GM23248 (cell line): ENCODE measurements around the gene ZNF215. TPM values are rescaled to one million over a fixed set of nuclear protein-coding genes. Genes with fewer than 3 reads are reported as not detected.

Experiments
- DNase-seq: peaks from one replicate; pipeline ENCODE4 v3.0.0-alpha.2; 2015
- H2AFZ ChIP-seq: fragments of 200-600 bp; sonication (generic); 2 replicates; pipeline ENCODE4 v1.6.1; 2016; ENCODE audit warnings: antibody characterized with exemption
- H3F3A ChIP-seq: fragments of 200-600 bp; sonication (generic); 2 replicates; pipeline ENCODE4 v1.6.1; 2016; ENCODE audit warnings: mild to moderate bottlenecking, antibody characterized with exemption, mixed run types; ENCODE audit not compliant: insufficient read depth
- H3K27ac ChIP-seq: fragments of 200-600 bp; sonication (generic); 2 replicates; pipeline ENCODE4 v1.5.1; 2016; ENCODE audit warnings: mild to moderate bottlenecking
- H3K27me3 ChIP-seq: fragments of 200-600 bp; sonication (generic); replicated peaks from 2 replicates; pipeline ENCODE4 v1.6.1; 2016; ENCODE audit warnings: mild to moderate bottlenecking; ENCODE audit not compliant: insufficient read depth
- H3K36me3 ChIP-seq: fragments of 200-600 bp; sonication (generic); 2 replicates; pipeline ENCODE4 v1.6.1; 2016; ENCODE audit warnings: low read depth, mild to moderate bottlenecking
- H3K4me1 ChIP-seq: fragments of 200-600 bp; sonication (generic); 2 replicates; pipeline ENCODE4 v1.6.1; 2016; ENCODE audit warnings: mild to moderate bottlenecking; ENCODE audit not compliant: insufficient read depth
- H3K4me2 ChIP-seq: fragments of 200-600 bp; sonication (generic); one replicate; pipeline ENCODE4 v1.6.1; 2016; ENCODE audit warnings: mild to moderate bottlenecking; ENCODE audit not compliant: unreplicated experiment
- H3K4me3 ChIP-seq: fragments of 200-600 bp; sonication (generic); 2 replicates; pipeline ENCODE4 v1.5.1; 2016; ENCODE audit warnings: mild to moderate bottlenecking
- H3K79me2 ChIP-seq: fragments of 200-600 bp; sonication (generic); 2 replicates; pipeline ENCODE4 v1.6.1; 2016; ENCODE audit warnings: mild to moderate bottlenecking; ENCODE audit not compliant: insufficient read depth
- H3K9ac ChIP-seq: fragments of 200-600 bp; sonication (generic); 2 replicates; pipeline ENCODE4 v1.6.1; 2016; ENCODE audit warnings: mild to moderate bottlenecking
- H3K9me2 ChIP-seq: fragments of 200-600 bp; sonication (generic); 2 replicates; pipeline ENCODE4 v1.6.1; 2016; ENCODE audit warnings: mixed run types, mild to moderate bottlenecking, moderate library complexity; ENCODE audit not compliant: insufficient read depth
- H3K9me3 ChIP-seq: fragments of 200-600 bp; sonication (generic); one replicate; pipeline ENCODE4 v1.6.1; 2017; ENCODE audit warnings: low read depth
- H4K20me1 ChIP-seq: fragments of 200-600 bp; sonication (generic); 2 replicates; pipeline ENCODE4 v1.6.0; 2016; ENCODE audit not compliant: insufficient read depth
- EZH2 ChIP-seq: fragments of 200-600 bp; sonication (generic); IDR thresholded peaks from 2 replicates; pipeline ENCODE4 v1.6.1; 2018; ENCODE audit warnings: antibody characterized with exemption, mild to moderate bottlenecking; ENCODE audit not compliant: insufficient read depth, poor library complexity, severe bottlenecking
- EZH2phosphoT487 ChIP-seq: fragments of 200-600 bp; sonication (generic); IDR thresholded peaks from 2 replicates; pipeline ENCODE4 v1.6.1; 2018; ENCODE audit warnings: antibody characterized with exemption, moderate library complexity, mild to moderate bottlenecking, low read depth; ENCODE audit not compliant: insufficient read depth
- WGBS, 2 experiments: methylation state at CpG; one replicate each; pipeline ENCODE4 v1.1.6; 2015 to 2017; ENCODE audit warnings: low lambda C conversion rate in 2 of 2, low coverage in 1 of 2; ENCODE audit errors: missing lambda C conversion rate in 2 of 2; 5-methylcytosine and 5-hydroxymethylcytosine counted together
- in situ Hi-C: fragments of 300-500 bp; cut with MboI; formaldehyde crosslinking; loops from 2 replicates; pipeline ENCODE4 v1.15.0; 2020
- polyA plus RNA-seq: library from polyadenylated mRNA; unstranded; fragments of >200 nt; fragmentation: Nextera tagmentation; extraction: Ambion mirVana; gene quantifications from 2 replicates; pipeline ENCODE4 v1.2.1, GENCODE V29; 2016
- total RNA-seq: library from RNA; depleted of rRNA; stranded (reverse); fragments of >200 nt; shearing (Covaris generic); gene quantifications from 2 replicates; pipeline ENCODE4 v1.2.3, GENCODE V29; 2014

The ZNF215 gene
- total and polyA plus RNA-seq, 2 experiments from 2014 or later, result 4.9 to 5.4 TPM

GRCh38 chr11:6889835-6890234 is 36.4 kb upstream of the ZNF215 start:
- Histone ChIP-seq H3K4me3 (no peak overlapping the region), H3K4me2 (no peak overlapping the region), H3K79me2 (no peaks in the 10 kb centered on the region), H3K9me3 (no peaks in the 10 kb centered on the region), H3K27ac (no peak overlapping the region), H3K9me2 (no peaks in the 10 kb centered on the region), H3K27me3 (no peaks in the 10 kb centered on the region), H2AFZ (no peak overlapping the region), H3K9ac (no peak overlapping the region), H4K20me1 (no peaks in the 10 kb centered on the region), H3K4me1 (no peaks in the 10 kb centered on the region), H3F3A (no peaks in the 10 kb centered on the region), H3K36me3 (no peaks in the 10 kb centered on the region)
- DNase-seq, result no peak
- WGBS, 2 experiments, result 50 to 73% methylated on average over 1 of the region's 1 CpG
- no peak for TF ChIP-seq EZH2
- TF ChIP-seq EZH2phosphoT487, result no peak
- in situ Hi-C loops, result no loop called here

GRCh38 chr11:6892400-6892799 is 33.8 kb upstream of the ZNF215 start, which contains the start of gene OR2D2:
Gene OR2D2, minus strand, starts transcription at chr11:6892500. Its CDS starts 0 bp downstream, at chr11:6892500.
- Histone ChIP-seq H3K4me1 (no peaks in the 10 kb centered on the region), H3K79me2 (no peaks in the 10 kb centered on the region), H3K4me2 (no peak within 1 kb of the TSS), H4K20me1 (no peaks in the 10 kb centered on the region), H3K4me3 (no peak within 1 kb of the TSS), H3F3A (no peaks in the 10 kb centered on the region), H3K36me3 (no peaks in the 10 kb centered on the region), H3K27me3 (no peaks in the 10 kb centered on the region), H3K9ac (no peak within 1 kb of the TSS), H3K27ac (no peak within 1 kb of the TSS), H2AFZ (no peak within 1 kb of the TSS), H3K9me2 (no peaks in the 10 kb centered on the region), H3K9me3 (no peaks in the 10 kb centered on the region)
- DNase-seq, result no peak
- TF ChIP-seq EZH2 (no peak), EZH2phosphoT487 (no peak)
- 48 to 51% methylated on average over 2 of the region's 2 CpGs for WGBS, 2 experiments
- in situ Hi-C loops, result no loop called here

DNA sequence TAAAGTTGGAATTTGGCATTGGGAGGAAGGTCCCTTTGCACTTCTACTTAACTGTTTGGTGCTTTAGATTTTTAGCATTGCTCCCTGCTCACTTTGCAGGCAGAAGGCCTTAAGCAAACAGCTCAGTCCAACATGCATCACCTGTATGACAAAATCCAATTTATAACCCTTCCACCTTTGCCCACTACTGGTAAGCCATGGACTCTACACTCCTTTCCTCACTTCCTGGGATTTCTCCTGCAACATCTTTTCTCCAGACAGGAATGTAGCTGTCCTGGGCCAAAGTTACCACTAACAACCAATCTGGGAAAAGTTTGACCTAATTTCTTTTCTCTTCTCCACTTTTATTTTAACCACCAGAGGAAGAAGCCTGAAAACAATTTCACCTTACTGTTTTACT is 32.1 kb upstream of the ZNF215 start:
- H3K36me3 ChIP-seq, result no peaks in the 10 kb centered on the region
- H3K9me3 ChIP-seq, result no peaks in the 10 kb centered on the region
- no peaks in the 10 kb centered on the region for H3K9me2 ChIP-seq
- H3K4me1 ChIP-seq, result no peaks in the 10 kb centered on the region
- H3K4me2 ChIP-seq, result no peak overlapping the region
- H3K79me2 ChIP-seq, result no peaks in the 10 kb centered on the region
- no peak overlapping the region for H3K4me3 ChIP-seq
- H3K9ac ChIP-seq, result no peak overlapping the region
- TF ChIP-seq EZH2 (no peak), EZH2phosphoT487 (no peak)
- H4K20me1 ChIP-seq, result no peaks in the 10 kb centered on the region
- in situ Hi-C loops, result no loop called here
- DNase-seq, result no peak
- H3K27ac ChIP-seq, result no peak overlapping the region
- H2AFZ ChIP-seq, result no peak overlapping the region
- H3F3A ChIP-seq, result no peaks in the 10 kb centered on the region
- no peaks in the 10 kb centered on the region for H3K27me3 ChIP-seq

DNA sequence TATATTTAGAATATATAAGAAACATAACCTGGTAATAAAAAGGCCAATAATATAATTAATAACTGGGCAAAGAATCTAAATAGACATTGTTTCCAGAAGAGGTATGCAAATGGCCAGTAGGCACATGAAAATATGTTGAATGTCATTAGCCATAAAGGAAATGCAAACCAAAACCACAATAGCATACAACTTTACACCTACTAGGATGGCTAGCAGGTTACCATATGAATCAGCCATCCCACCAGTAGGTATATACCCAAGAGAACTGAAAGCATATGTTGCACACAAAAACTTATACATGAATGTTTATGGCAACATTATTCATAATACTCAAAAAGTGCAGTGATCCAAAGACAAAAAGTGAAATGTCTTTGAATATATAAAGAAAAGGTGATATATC is 31.2 kb upstream of the ZNF215 start:
- no peaks in the 10 kb centered on the region for H3K79me2 ChIP-seq
- in situ Hi-C loops, result no loop called here
- TF ChIP-seq EZH2phosphoT487, result no peak
- TF ChIP-seq EZH2, result no peak
- no peak overlapping the region for H3K9ac ChIP-seq
- H3K4me1 ChIP-seq, result no peaks in the 10 kb centered on the region
- no peak overlapping the region for H3K4me3 ChIP-seq
- DNase-seq, result no peak
- no peaks in the 10 kb centered on the region for H4K20me1 ChIP-seq
- H2AFZ ChIP-seq, result no peak overlapping the region
- H3K27me3 ChIP-seq, result no peaks in the 10 kb centered on the region
- H3K27ac ChIP-seq, result no peak overlapping the region
- H3K9me2 ChIP-seq, result no peaks in the 10 kb centered on the region
- no peak overlapping the region for H3K4me2 ChIP-seq
- H3K9me3 ChIP-seq, result no peaks in the 10 kb centered on the region
- no peaks in the 10 kb centered on the region for H3K36me3 ChIP-seq
- H3F3A ChIP-seq, result no peaks in the 10 kb centered on the region

GRCh38 chr11:6898911-6899310 is 27.3 kb upstream of the ZNF215 start:
- WGBS, 2 experiments, result 80 to 90% methylated on average over 1 of the region's 1 CpG
- Histone ChIP-seq H3K36me3 (no peaks in the 10 kb centered on the region), H3F3A (no peaks in the 10 kb centered on the region), H3K27ac (no peak overlapping the region), H2AFZ (no peak overlapping the region), H3K4me2 (no peak overlapping the region), H3K9me3 (no peaks in the 10 kb centered on the region), H3K9ac (no peak overlapping the region), H3K79me2 (no peaks in the 10 kb centered on the region), H3K4me3 (no peak overlapping the region), H3K4me1 (no peaks in the 10 kb centered on the region), H3K9me2 (no peaks in the 10 kb centered on the region), H3K27me3 (no peaks in the 10 kb centered on the region), H4K20me1 (no peaks in the 10 kb centered on the region)
- in situ Hi-C loops, result no loop called here
- TF ChIP-seq EZH2 (no peak), EZH2phosphoT487 (no peak)
- DNase-seq, result no peak
